Prostate gland (tissue), 2 donors: Measurements from ENCODE around the gene MAF.

Experiments
- CTCF ChIP-seq, 4 experiments: fragments of 200-600 bp in 2 of 4; fragments of 450-650 bp in 2 of 4; sonication (generic) in 2 of 4; IDR thresholded peaks; 1 replicate in 3 of 4; 2 replicates in 1 of 4; pipeline ENCODE4 v1.5.1; 2016 to 2019; ENCODE audit warnings: antibody characterized with exemption in 4 of 4, mild to moderate bottlenecking in 2 of 4, moderate library complexity in 2 of 4
- POLR2A ChIP-seq: fragments of 450-650 bp; IDR thresholded peaks from one replicate; pipeline ENCODE4 v1.6.1; 2016; ENCODE audit warnings: antibody characterized with exemption, mild to moderate bottlenecking
- POLR2AphosphoS5 ChIP-seq: sonication (generic); formaldehyde crosslinking; IDR thresholded peaks from one replicate; pipeline ENCODE4 v1.6.1; 2017; ENCODE audit warnings: antibody characterized with exemption

DNA sequence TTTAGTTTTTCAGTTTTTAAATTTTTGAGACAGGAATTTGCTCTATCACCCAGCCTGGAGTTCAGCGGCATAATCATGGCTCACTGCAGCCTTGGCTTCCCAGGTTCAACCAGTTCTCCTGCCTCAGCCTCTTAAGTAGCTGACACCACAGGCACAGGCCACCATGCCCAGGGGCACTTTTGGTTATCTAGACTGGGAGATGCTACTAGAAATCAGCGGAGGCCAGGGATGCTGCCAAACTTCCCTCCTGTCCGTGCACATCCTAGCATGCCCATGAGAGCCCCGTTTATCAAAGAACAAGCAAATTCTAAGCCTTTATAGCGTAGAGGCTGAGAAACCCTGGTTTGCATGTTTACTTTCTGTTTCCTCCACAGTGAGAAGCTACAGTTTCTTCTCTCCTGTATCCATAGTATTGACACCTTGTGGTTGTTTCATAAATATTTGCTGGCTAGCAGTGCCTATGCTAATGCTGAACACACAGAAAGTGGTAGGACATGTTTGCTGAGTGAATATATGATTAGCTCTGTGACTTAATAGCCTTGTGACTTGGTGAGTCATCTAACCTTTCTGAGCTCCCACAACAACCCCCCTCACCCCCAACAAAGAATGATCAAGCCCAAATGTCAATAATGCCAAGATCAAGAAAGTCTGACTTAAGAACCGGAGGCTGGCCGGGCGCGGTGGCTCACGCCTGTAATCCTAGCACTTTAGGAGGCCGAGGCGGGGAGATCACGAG lies 39.2 kb upstream of the MAF start:
- TF ChIP-seq CTCF (IDR thresholded peaks at IDR 0.05): no peak
- peak; percentile 73 for TF ChIP-seq POLR2AphosphoS5
- TF ChIP-seq POLR2A: no peak
